SKM-1 (cell line): ENCODE results near the gene CBX5.
"Not testable (repeated sequence)": the region's sequence is repeated elsewhere in the genome, so short reads cannot be mapped to it uniquely, and the experiment has no call there.

Experiments
- DNase-seq: peaks from one replicate; lab custom pipeline; 2025; ENCODE audit not compliant: unreplicated experiment; lab: John Stamatoyannopoulos, UW

The CBX5 gene

DNA sequence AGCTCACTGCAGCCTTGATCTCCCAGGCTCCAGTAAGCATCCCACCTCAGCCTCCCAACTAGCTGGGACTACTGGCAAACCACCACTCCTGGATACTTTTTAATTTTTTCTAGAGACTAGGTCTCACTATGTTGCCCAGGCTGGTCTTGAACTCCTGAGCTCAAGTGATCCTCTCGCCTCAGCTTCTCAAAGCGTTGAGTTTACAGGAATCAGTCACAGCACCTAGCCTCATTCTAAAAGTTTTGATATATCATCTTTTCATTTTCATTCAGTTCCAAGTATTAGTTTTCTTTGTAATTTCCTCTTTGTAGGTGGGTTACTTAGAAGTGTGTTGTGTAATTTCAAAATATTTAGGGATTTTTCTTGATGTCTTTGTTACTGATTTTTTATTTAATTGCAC is 9.6 kb downstream of the CBX5 start:
- DNase-seq: no peak

DNA sequence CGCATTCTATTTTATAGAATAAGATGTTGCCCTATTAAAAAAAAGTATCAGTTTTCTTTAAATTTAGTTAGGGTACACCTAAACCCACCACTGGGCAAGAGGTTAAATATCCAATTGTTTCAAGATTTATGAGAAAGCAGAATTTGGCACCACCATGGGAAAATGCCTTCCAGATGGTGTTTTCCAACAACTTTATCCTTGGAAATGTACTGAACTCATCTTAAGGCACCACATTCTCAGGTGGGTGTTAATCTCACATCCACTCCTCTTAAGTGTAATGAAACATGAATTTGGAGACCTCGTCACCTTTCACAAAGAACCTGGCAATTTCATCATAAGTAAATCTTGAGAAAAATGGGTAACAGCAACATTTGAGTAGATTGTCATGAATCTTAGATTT is 13.1 kb downstream of the CBX5 start:
- DNase-seq: no peak

DNA sequence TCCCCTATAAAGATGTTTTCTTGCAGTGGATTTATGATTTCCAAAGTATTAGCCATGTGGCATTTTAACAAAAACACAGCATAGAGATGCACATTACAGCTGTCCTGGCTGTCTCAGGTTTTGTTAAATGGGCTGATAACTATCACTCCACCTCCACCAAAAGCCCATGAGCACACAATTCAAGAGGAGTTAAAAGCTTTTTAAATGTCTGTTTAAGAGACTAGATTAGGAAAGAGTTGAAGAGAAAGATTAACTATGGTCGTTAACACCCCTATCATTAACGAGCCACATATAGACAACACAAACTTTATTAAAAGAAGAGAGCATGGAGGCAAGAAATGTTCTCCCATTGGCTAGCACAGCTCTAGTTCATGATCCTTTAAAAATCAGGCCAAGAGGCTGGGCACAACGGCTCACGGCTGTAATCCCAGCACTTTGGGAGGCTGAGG is 14.5 kb downstream of the CBX5 start:
- no peak for DNase-seq

DNA sequence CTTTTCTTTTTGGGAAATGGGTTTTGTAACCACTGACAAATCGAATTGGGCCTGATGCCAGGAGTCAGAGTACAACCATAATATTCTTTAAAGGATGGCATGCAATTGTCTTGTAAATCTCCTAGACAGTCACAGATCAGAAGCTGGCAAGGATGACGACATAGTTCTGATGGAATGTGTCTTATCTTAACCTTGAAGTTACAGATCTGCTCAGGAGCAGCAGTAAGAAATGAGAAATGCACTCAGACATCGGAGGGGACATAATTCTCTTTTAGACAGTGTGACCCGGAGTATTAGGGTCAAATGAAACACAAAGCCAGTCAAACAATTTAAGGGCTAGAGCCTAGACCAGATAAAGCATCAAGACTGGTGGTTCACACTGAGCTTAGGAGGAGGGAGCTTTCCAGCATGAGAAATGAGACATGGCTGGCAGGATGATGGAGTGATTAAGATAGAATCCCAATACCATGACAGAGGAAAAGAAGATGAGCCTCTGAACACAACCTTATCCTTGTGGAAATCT is 17.5 kb downstream of the CBX5 start:
- no peak for DNase-seq

DNA sequence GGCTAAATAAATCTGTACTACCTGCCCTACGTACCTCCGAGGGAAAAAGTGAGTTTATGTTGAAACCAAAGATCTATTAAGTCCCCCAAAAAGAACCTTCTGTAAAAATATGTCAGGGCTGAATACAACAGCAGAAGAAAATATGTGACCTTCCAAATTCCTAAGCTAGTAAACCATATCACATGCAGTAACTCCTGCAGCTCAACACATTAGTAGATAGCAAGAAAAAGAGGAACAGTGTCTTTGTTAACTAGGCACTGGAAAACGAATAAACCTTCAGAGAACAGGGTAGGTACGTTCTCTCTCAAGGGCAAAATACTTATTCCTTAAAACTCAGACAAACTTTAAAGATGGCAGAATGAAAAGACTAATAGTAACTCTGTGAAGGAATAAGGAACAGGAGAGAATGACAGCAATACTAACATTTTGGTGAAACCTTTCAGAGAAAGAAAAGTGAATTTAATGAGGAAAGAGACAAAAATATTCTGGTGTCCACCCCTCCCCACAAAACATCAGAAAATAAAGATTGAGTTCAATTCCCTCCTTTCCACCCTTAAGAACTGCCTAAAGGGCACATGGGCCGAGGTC is 18.0 kb downstream of the CBX5 start:
- no peak for DNase-seq

DNA sequence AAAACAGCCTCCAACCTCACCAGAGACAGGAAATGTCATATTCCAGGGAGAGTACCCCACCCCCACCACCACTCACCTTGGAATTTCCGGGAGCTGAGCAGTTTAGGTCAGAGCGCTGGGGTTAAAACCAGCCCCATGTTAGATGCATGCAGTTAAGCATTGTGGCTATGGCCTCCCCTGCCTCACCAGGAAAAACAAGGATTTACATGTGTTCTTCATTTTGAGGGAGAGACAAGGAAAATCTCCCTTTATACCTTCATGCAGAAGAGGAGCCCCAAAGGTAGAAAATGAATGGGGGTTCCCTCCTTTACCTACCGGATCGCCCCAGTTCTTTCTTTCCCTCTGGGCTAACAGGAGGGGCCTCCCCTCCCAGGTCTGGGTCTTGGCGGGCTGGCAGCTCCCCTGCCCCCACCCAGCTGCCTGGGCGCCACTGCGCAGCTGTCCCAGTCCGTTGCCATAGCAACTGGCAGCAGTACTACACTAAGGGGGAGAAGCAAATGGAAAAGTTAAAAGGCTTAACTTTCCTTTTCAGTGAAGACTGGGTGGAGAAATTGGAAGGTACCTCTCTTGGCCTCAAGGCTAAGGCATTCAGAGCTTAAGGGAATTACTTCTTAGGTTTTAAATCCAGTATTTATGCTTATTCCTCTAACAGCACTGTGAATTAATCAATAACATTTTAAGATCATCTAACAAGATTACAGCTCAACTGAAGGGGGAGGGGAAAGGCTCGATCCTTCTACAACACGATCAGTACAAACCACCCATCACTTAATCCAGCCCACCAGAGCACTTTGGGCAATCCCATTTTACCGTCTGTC is 20.5 kb downstream of the CBX5 start:
- DNase-seq: no peak

DNA sequence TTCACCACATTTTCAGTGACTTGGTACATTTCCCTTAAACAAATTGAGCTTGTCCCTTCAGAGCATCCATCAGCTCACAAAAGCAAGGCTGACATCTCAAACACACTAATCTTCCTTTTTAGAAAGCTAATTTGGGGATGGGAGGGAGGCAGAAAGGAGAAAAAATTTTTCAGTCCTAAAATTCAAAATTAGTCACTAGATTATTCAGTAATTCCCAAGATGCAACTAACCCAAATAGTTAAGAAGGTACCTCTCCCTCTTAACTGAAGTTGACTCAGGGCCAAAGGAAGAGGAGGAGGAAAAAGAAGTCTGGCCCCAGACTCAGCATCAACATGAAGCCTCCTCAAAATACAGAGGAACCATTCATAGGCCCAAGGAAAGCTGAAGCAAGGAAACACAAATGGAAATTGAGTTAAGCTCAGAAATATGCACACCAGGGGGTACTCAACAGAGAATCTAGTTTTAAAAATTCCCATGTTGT is 21.7 kb downstream of the CBX5 start:
- no peak for DNase-seq

DNA sequence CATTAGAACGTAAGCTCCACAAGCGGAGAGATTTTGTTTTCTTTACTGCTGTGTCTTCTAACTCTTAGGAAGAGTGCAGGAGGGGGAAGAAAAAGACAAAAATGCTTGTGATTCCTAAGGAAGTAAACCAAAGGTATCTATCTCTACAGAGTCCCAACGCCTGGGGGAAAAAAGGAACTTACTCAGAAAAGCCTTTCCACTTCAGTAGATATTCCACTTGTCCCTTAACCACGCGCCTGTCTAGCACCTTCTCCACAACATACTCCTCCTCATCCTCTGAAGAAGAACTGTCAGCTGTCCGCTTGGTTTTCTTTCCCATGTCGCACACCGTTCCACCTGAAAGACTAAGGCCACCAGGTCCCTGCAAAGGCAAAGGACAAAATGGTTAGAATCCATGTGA is 22.6 kb downstream of the CBX5 start:
- no peak for DNase-seq

DNA sequence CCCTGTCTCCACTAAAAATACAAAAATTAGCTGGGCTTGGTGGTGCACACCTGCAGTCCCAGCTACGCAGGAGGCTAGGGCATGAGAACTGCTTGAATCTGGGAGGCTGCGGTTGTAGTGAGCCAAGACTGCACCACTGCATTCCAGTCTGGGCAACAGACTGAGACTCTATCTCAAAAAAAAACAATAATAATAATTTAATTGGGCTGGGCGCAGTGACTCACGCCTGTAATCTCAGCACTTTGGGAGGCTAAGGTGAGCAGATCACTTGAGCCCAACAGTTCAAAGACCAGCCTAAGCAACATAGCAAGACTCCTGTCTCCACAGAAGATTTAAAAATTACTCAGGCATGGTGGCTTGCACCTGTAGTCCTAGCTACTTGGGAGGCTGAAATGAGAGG is 26.7 kb downstream of the CBX5 start:
- DNase-seq: no peak

DNA sequence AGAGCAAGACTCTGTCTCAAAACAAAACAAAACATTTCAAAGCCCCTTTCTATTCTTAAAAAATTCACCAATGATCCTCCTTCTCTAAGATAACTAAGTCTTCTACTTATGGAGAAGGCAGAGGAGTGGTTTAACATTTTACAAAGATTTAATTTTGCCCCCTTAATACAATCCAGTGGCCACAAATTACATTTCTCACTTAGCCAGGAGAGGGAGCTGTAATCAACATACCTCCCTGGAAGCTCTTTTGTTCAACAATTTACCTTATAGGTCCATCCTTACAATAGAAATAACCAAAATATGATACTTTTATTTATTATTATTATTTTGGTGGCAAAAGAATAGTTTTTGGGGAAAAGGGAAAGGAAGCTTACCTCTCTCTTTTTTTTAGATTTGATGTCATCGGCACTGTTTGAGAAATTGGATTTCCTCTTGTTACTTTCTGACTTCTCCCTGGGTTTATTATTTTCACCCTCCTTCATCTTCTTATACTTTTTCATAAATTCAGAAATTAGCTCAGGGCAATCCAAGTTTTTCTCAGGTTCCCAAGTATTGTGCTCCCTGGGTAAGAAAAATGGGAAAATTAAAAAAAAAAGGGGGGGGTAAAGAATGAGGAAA is 28.1 kb downstream of the CBX5 start:
- no peak for DNase-seq

DNA sequence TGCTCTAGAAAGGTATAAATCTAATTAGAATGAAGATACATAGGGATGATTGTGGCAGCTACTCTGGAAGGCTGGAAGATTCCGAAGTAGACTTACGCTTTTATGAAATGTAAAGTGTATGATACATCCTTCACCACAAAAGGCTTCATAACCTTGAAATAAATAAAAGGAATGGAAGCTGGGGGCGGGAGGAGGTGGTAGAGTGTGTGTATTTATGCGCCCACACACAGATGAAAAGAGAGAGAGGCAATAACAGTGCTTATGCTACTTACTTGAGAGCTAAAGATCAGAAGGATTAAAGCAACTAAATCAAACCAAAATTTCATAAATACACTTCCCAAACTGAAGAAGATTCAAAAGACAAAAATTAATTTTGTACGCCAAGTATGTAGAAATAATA is 30.4 kb downstream of the CBX5 start:
- DNase-seq: no peak

DNA sequence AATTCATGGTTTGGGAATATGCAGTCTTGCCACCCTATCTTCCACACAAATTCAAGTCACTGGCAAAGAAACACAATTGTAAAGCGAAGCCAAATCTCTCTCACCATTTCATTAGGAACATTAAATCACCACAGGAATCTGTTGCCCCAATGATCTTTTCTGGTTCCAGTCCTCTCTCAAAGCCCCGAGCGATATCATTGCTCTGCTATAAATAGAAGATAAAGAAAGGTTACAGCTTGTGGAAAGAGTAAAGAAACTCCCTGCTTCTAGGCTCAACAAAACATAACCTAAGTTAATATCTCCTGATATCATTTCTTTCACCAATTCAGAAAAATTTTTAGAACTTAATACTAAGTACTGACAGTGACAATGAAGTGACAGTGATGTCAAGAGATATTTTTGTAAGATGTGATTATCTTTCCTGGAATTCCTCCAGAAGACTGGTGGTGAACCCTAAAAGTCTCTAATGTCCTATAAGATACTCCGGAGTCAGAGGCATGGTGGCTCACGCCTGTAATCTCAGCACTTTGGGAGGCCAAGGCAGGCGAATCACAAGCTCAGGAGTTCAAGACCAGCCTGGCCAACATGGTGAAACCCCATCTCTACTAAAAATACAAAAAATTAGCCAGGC is 33.8 kb downstream of the CBX5 start:
- DNase-seq: no peak

DNA sequence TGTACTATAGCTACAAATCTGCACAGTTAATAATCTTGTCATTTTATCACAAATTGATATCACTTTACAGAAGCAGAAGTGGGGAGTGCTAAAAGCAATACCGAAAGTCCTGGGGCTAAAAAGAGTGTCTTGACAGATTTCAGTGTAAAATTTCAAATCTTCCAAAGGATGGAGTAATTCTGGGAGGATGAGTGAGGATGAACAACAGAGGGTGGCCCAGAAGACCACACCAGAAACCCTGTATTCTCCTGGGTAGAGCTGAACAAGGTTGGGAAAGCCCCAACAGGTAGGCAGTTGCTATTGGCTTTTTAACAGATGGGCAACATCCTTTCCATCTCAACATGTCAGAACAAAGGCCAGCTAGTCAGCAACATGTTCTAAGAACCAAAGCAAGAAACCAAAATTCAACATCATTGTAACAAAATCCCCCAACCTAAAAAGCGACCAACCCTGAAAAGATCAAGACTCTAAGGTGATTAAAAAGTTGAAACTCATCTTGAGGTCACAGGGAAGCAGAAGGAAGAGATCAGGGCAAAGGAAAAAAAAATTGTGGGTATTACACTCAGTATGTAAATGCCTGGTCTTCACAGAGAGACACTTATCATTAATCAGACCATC is 38.8 kb downstream of the CBX5 start:
- no peak for DNase-seq

DNA sequence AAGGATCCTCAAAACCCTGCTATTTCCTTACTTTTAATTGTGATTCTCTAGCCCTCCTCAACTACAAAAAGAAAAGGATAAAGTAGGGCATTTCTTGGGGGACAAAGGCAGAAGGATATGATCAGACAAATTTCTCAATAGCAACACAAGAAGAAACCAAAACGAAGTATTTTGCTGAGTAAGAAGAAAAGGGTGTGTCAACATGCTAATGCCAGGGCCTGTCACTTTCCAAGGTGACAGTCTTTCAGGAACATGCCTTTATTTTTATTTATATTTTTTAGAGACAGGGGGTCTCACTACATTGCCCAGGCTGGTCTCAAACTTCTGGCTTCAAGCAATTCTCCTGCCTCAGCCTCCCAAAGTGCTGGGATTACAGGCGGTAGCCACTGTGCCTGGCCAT is 39.8 kb downstream of the CBX5 start:
- no peak for DNase-seq

DNA sequence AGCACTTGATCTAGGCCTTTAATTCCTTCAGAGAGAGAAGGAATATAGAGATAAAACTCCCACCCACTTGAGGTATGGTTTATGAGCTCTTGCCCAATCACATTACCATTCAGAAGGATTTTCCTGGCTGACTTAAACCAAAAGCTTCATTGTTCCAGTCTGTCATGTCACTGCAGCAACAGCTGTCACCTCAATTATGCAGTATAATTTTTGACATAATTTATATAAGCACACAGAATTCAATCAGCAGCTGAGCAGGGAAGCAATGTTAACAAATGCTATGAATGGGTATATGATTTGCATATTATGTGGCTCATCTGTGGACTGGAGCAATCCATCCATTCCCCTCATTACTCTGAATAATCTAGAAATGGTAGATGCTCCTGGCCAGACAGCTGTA is 40.3 kb downstream of the CBX5 start:
- DNase-seq: no peak

DNA sequence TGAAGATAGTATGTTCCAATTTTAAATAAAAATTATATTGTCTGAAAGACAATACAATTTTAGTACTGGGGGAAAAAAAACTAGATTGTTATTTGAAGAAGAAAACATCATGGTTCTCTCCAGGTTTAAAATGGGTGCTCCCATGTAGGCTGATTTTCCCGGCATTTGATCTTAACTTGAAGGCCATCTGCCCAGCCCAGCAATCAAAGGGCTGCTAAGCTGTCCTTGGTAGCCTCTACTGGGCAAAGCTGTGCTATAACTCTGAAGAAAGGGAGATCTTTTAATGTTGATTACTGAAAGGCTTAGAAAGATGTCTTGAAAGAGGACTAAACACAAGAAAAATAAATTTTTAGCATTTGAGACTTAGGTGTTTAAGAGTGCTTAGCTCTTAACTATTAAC is 41.4 kb downstream of the CBX5 start:
- no peak for DNase-seq

DNA sequence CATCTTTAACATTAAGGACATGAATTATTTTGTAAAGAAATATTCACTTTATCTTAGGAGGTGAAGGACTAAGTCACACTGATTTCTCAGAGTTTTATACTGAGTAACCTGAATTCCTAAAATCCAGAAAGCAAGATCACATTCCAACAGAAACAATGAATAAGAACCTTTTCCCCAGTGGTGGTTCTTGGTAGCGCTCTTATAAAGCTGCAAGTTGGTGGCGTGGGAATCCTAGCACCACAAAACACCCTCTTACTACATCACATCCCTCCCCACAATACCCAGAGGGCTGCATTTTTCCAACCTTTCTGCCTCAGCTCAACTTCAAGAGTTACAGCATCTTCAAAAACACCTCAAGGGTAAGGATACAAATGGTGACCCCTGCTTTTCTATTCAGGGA is 47.1 kb downstream of the CBX5 start:
- no peak for DNase-seq

DNA sequence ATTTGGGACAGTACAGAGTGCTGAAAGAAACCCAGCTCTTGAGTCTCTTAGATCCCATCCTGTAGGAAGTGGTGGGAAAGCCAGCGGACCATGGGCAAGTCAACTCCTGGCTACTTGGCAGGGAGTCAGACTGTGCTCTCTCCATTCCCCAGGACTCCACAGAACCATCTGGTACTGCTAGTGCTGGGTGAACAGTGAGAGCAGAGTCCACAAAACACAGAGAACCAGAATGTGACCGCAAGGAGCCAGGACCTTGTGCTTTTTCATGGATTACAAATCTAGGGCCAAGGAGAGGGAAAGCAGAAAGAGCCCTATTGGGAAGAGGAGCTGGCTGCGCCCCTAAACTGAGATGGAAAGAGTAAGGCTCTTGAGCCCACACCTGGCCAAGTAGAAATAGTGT is 48.7 kb downstream of the CBX5 start:
- DNase-seq: not testable (repeated sequence)

DNA sequence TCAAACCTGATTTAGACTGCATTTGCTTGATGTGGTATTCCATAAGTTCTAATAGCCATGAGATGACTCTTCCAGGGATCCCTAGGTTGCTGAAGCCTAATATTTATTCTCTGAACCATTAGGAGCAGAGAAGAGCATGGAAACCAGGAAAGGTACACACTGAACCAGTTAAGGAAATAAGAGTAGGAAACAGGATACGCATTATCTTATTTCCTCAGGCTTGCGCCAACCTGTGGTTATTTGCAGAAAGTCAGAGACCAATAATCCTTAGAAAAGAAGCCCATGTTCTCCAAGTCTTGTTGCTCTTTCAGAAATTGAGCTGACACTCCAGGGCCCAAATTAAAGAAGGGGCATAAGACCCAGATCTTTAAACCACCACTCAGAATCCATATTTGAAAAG is 49.4 kb downstream of the CBX5 start:
- no peak for DNase-seq

DNA sequence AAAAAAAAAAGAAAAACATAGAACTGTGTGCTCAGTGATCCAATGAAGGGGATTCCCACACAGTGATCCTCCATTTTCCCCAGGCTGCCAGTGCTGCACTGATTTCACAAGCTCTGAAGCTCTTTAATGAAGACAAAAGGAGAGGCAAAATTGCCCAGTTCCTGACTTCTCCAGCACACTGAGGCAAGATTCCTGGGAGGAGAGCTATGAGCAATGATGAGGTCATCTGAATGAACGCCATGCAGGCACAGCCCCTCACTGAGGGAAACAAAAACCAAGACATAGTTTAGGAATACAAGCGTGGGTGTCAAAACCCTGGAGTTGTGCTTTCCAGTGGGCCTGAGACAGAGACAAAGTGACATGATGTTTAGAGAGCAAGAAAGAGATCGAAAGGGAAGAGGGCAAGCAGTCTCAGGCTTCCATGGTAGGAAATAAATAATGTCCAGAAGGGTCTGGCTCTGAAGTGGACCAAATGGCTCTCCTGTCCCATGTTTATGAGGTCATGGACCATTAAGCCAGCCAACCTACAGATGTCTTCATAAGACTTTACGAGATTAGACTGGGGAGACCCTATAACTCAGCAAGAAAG is 50.2 kb downstream of the CBX5 start:
- DNase-seq: no peak

DNA sequence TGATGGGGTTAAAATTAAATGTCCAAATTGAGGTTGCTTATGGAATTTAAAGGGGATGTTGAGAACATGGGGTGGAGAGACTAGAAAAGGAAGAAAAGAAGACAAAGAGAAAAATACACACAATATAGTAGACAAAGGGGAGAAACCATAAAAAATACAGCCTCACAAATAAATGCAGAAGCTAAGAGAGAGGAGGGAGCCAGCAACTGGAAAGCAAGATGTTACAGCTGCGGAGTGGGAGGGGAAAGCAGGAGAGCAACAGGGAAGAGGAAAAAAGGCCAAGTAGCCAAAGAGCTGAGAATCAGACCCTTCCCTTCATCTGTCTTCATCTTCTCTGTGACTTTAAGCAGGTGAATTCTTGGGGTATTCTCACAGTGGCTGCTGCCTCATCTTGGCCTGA is 51.5 kb downstream of the CBX5 start:
- no peak for DNase-seq
